ENCODE results near the gene SRSF3.

GRCh38 chr6:36550473-36551000, 43.6 kb upstream of the SRSF3 start:
- TF ChIP-seq CTCF (IDR thresholded peaks at IDR 0.05) (no peak), POLR2A (IDR thresholded peaks at IDR 0.05) (no peak), POLR2AphosphoS5 (IDR thresholded peaks at IDR 0.05) (no peak)

Measured in gastroesophageal sphincter (tissue), 3 donors.